AG04450 (cell line): ENCODE measurements around the gene B3GAT3. TPM values are rescaled to one million over a fixed set of nuclear protein-coding genes. Genes with fewer than 3 reads are reported as not detected.

ENCODE experiments used
- CTCF ChIA-PET: fragments of 300-600, 350-600 bp; formaldehyde crosslinking; extraction: SDS; loops from one replicate; lab custom pipeline; 2022; ENCODE audit warnings: antibody characterized with exemption, inconsistent platforms; lab: Charles Lee
- POLR2A ChIA-PET: fragments of 350-600 bp; formaldehyde crosslinking; extraction: SDS; loops from one replicate; lab custom pipeline; 2021; ENCODE audit warnings: antibody characterized with exemption, inconsistent platforms; lab: Yijun Ruan, JAX
- DNase-seq: peaks from one replicate; pipeline ENCODE4 v3.0.0-alpha.2; 2011; ENCODE audit warnings: low read depth, low spot score
- H3K27ac ChIP-seq: one replicate; pipeline ENCODE4 v1.5.1; 2012; ENCODE audit warnings: low read depth, low read length, control low read depth
- H3K27me3 ChIP-seq: one replicate; pipeline ENCODE4 v1.6.0; 2012; ENCODE audit warnings: low read length; ENCODE audit not compliant: control insufficient read depth, insufficient read depth
- H3K4me3 ChIP-seq: 2 replicates; pipeline ENCODE4 v1.5.1; 2011; ENCODE audit warnings: mild to moderate bottlenecking, low read depth, low read length, control low read depth
- H3K9me3 ChIP-seq: 2 replicates; pipeline ENCODE4 v1.5.1; 2012; ENCODE audit warnings: low read length; ENCODE audit not compliant: control insufficient read depth, insufficient read depth
- polyA plus RNA-seq: library from polyadenylated mRNA; depleted of rRNA; stranded (reverse); fragments of >200 nt; gene quantifications from 2 replicates; pipeline ENCODE4 v1.2.3, GENCODE V29; 2011
- TF ChIP-seq, protein P1 (sequence below): IDR thresholded peaks from 2 replicates; pipeline ENCODE4 v1.5.1; 2011; ENCODE audit warnings: low read depth, low read length, control low read depth, inconsistent platforms

B3GAT3 gene
- polyA plus RNA-seq, 1 experiment, result 14.5 TPM

DNA sequence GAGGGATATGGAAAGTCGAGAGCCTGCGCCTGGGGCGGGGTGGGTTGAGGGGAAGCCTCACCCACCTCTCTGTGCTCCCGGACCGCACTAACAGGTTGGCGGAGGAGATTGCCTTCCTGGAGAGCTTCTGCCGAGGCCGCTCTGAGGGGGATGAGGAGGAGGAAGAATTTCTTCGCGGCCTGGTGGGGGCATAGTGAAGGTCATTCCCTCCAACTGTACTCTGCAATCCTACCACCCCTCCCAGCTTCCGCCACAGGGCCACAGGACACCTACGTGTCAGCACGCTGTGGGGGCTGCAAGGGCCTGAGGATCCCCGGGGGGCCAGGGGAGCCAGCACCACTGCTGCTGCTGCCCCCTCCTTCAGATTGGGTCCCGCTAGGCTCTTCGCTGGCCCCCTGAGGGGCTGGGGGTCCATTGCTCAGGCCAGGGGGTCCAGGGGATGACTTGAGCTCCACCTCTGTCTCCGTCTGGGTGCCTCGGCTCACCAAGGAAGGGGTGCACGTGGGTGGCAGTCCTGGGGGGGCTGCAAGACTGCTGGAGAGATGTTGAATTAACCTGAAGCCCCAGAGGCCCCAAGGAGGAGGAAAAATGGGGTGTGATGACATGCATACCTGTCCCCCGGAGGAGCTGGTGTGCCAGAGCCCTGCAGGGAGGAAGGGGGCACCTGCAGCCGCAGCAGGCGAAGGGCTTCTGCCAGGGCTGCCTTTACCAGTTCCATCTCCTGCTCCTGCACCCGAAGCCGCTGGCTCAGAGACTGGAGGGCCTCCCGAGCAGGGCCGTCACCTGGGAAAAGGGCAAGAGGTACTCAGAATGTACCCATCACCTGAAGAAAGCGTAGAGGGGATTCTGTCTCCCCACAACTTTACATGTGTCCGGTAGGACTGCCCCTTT, 10.7 kb downstream of the B3GAT3 start:
- peak overlapping the region; percentile 21 for H3K27ac ChIP-seq
- H3K9me3 ChIP-seq, result no peaks in the 10 kb centered on the region; the same call in 1 of the 2 replicates
- no peaks in the 10 kb centered on the region for H3K27me3 ChIP-seq
- ChIA-PET CTCF (interaction anchor here (0.6 to 1.8 kb wide), 12 partner anchors 10 to 243 kb away, joined by 3 to 14 read pairs (median 5); partner anchors contain the start of genes B3GAT3, C11orf98, CSKMT and MTA2), POLR2A (interaction anchor here (0.6 to 1.6 kb wide), 9 partner anchors 8 to 143 kb away, joined by 3 to 9 read pairs (median 5); partner anchors contain the start of genes B3GAT3, C11orf98, CSKMT and GANAB)
- TF ChIP-seq, protein P1, sequence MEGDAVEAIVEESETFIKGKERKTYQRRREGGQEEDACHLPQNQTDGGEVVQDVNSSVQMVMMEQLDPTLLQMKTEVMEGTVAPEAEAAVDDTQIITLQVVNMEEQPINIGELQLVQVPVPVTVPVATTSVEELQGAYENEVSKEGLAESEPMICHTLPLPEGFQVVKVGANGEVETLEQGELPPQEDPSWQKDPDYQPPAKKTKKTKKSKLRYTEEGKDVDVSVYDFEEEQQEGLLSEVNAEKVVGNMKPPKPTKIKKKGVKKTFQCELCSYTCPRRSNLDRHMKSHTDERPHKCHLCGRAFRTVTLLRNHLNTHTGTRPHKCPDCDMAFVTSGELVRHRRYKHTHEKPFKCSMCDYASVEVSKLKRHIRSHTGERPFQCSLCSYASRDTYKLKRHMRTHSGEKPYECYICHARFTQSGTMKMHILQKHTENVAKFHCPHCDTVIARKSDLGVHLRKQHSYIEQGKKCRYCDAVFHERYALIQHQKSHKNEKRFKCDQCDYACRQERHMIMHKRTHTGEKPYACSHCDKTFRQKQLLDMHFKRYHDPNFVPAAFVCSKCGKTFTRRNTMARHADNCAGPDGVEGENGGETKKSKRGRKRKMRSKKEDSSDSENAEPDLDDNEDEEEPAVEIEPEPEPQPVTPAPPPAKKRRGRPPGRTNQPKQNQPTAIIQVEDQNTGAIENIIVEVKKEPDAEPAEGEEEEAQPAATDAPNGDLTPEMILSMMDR, result no peak
- H3K4me3 ChIP-seq, result peak overlapping the region; percentile 79
- no peak for DNase-seq

DNA sequence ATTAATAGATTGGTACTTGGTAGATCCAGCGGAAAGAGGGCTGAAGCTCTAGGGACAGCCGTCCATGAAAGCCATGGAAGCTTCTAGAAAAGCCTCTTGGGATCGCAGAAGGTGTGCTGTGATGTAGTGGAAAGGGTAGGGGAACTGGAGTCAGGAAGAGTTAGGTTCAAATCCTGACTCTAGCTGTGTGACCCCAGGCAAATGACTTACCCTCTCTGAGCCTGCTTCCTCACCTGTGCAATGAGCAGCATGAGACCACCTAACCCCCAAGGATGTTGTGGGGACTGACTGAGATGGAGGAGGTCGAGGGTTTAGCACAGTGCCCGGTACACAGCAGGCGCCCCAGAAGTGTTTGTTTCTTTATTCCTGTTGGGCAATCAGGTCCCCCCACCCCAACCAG, 11.4 kb downstream of the B3GAT3 start:
- CTCF ChIA-PET, result interaction anchor here (1.7 to 1.8 kb wide), 2 partner anchors 9 to 18 kb away, joined by 5 to 14 read pairs; partner anchors contain the start of genes MTA2 and TUT1
- Histone ChIP-seq H3K4me3 (no peak overlapping the region), H3K27ac (no peak overlapping the region), H3K9me3 (no peaks in the 10 kb centered on the region; the same call in 1 of the 2 replicates), H3K27me3 (no peaks in the 10 kb centered on the region)
- TF ChIP-seq, protein P1, result no peak
- POLR2A ChIA-PET, result interaction anchor here (1.5 kb wide), 1 partner anchor 19 kb away, joined by 5 read pairs; the partner anchor contains the start of gene TUT1
- no peak for DNase-seq

DNA sequence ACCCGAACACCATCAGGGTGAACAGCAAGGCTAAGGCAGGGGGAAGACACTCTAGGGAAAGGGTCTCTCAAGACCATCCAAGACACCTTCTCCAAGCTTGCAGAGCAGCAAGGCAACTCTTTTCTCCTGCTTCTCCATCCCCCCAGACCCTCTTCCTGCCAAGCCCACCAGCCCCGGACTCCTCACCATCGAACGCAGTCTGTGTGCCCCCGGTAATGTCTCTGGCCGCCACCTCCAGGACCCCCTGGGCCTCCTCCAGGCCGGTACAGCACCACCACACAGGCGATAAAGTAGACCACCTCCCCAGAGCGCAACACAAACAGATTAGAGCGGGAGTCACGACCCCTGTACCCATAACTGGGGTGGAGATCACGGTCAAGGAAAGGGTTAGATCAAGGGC, 13.0 kb downstream of the B3GAT3 start:
- ChIA-PET CTCF (no interaction called here), POLR2A (interaction anchor here (0.6 kb wide), 1 partner anchor 133 kb away, joined by 3 read pairs; no protein-coding TSS in a partner anchor)
- Histone ChIP-seq H3K9me3 (no peaks in the 10 kb centered on the region; the same call in 1 of the 2 replicates), H3K27me3 (no peaks in the 10 kb centered on the region), H3K27ac (no peak overlapping the region), H3K4me3 (no peak overlapping the region)
- TF ChIP-seq, protein P1, result no peak
- no peak for DNase-seq

DNA sequence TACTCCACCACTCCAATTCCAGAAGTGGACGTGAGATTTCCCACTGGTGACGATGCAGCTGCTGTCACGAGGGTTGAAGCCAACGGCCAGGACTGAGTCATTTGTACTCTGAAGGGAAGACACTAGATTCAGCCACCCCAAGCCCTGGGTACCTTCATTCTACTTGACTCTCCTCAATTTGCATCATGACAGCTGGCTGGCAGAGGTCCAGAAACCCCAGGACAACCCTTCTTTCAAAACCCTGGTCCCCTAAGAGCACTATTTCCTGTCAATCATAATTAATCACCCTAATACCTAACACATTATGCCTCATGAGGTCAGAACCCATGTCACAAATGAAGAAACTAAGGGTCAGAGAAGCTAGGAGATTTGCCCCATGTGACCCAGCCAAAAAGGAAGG, 14.1 kb downstream of the B3GAT3 start:
- H3K27me3 ChIP-seq, result no peaks in the 10 kb centered on the region
- H3K27ac ChIP-seq, result no peak overlapping the region
- H3K9me3 ChIP-seq, result peaks cover 2% of the 10 kb centered on the region; the same call in 1 of the 2 replicates
- ChIA-PET CTCF (interaction anchor here (0.9 kb wide), 1 partner anchor 19 kb away, joined by 3 read pairs; no protein-coding TSS in a partner anchor), POLR2A (no interaction called here)
- DNase-seq, result no peak
- TF ChIP-seq, protein P1, result no peak
- H3K4me3 ChIP-seq, result no peak overlapping the region
